ENCODE data around the gene FN1. TPM values are rescaled to one million over a fixed set of nuclear protein-coding genes. Genes with fewer than 3 reads are reported as not detected.

FN1 gene
- total RNA-seq, 1 experiment from 2014 or later: 102 TPM

DNA sequence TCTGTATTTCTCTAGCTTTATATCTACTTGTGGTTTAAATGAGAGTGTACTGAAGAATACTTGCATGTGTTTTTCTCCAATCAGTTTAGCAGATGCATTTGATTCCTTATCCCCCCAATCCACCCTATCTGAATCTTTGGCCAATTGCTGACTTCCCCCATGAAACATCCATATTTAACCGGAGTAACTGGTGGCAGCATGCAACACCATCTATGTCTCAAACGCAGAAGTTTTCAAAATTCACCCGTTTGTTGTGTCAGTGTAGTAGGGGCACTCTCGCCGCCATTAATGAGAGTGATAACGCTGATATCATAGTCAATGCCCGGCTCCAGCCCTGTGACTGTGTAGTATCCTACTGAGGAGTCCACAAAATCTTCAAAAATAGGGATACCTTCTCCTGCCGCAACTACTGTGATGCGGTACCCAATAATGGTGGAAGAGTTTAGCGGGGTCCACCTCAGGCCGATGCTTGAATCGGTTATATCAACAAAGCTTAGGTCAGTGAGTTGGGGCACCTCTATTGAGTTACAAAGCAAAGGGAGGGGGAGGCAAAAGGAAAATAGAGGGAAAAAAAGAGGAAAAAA lies 43.1 kb downstream of the FN1 start:
- Mint-ChIP-seq H3K4me3 (no peak overlapping the region), H3K9me3 (no peaks in the 10 kb centered on the region; the same call in 1 of the 2 replicates), H3K27ac (no peak overlapping the region), H3K36me3 (peaks cover 60% of the 10 kb centered on the region), H3K4me1 (peaks cover 22% of the 10 kb centered on the region), H3K27me3 (ENCODE audit: low read depth) (no peaks in the 10 kb centered on the region)
- ChIA-PET CTCF (no interaction called here), POLR2A (no interaction called here)
- TF ChIP-seq, protein P1, sequence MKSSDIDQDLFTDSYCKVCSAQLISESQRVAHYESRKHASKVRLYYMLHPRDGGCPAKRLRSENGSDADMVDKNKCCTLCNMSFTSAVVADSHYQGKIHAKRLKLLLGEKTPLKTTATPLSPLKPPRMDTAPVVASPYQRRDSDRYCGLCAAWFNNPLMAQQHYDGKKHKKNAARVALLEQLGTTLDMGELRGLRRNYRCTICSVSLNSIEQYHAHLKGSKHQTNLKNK (CRISPR knock-in tag; IDR thresholded peaks at IDR 0.05): no peak
- no peak for TF ChIP-seq NFE2L1 (CRISPR knock-in tag; IDR thresholded peaks at IDR 0.05)
- TF ChIP-seq IRF2 (CRISPR knock-in tag; IDR thresholded peaks at IDR 0.05; ENCODE audit: borderline replicate concordance, low read depth): no peak
- no peak for TF ChIP-seq TCF7 (CRISPR knock-in tag; IDR thresholded peaks at IDR 0.05; ENCODE audit: low read depth)
- TF ChIP-seq, protein P2, sequence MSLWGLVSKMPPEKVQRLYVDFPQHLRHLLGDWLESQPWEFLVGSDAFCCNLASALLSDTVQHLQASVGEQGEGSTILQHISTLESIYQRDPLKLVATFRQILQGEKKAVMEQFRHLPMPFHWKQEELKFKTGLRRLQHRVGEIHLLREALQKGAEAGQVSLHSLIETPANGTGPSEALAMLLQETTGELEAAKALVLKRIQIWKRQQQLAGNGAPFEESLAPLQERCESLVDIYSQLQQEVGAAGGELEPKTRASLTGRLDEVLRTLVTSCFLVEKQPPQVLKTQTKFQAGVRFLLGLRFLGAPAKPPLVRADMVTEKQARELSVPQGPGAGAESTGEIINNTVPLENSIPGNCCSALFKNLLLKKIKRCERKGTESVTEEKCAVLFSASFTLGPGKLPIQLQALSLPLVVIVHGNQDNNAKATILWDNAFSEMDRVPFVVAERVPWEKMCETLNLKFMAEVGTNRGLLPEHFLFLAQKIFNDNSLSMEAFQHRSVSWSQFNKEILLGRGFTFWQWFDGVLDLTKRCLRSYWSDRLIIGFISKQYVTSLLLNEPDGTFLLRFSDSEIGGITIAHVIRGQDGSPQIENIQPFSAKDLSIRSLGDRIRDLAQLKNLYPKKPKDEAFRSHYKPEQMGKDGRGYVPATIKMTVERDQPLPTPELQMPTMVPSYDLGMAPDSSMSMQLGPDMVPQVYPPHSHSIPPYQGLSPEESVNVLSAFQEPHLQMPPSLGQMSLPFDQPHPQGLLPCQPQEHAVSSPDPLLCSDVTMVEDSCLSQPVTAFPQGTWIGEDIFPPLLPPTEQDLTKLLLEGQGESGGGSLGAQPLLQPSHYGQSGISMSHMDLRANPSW (CRISPR knock-in tag; conservative IDR thresholded peaks at IDR 0.05; ENCODE audit: low read depth): no peak
- TF ChIP-seq HMGA2 (CRISPR knock-in tag; IDR thresholded peaks at IDR 0.05): no peak
- TF ChIP-seq, protein P3, sequence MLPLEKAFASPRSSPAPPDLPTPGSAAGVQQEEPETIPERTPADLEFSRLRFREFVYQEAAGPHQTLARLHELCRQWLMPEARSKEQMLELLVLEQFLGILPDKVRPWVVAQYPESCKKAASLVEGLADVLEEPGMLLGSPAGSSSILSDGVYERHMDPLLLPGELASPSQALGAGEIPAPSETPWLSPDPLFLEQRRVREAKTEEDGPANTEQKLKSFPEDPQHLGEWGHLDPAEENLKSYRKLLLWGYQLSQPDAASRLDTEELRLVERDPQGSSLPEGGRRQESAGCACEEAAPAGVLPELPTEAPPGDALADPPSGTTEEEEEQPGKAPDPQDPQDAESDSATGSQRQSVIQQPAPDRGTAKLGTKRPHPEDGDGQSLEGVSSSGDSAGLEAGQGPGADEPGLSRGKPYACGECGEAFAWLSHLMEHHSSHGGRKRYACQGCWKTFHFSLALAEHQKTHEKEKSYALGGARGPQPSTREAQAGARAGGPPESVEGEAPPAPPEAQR (CRISPR knock-in tag; IDR thresholded peaks at IDR 0.05): no peak
- TF ChIP-seq GTF2I (CRISPR knock-in tag; conservative IDR thresholded peaks at IDR 0.05): no peak
- TF ChIP-seq, protein P4, sequence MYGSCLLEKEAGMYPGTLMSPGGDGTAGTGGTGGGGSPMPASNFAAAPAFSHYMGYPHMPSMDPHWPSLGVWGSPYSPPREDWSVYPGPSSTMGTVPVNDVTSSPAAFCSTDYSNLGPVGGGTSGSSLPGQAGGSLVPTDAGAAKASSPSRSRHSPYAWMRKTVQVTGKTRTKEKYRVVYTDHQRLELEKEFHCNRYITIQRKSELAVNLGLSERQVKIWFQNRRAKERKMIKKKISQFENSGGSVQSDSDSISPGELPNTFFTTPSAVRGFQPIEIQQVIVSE (CRISPR knock-in tag; IDR thresholded peaks at IDR 0.05; ENCODE audit: borderline replicate concordance): no peak
- no peak for TF ChIP-seq KAT7 (CRISPR knock-in tag; IDR thresholded peaks at IDR 0.05; ENCODE audit: borderline replicate concordance)
- no peak for TF ChIP-seq FOXP1 (CRISPR knock-in tag; IDR thresholded peaks at IDR 0.05; ENCODE audit: borderline replicate concordance)
- TF ChIP-seq ESRRA (CRISPR knock-in tag; IDR thresholded peaks at IDR 0.05; ENCODE audit: borderline replicate concordance): no peak
- no peak for TF ChIP-seq GRHL2 (CRISPR knock-in tag; IDR thresholded peaks at IDR 0.05; ENCODE audit: insufficient replicate concordance, severe bottlenecking)
- TF ChIP-seq PRRX2 (CRISPR knock-in tag; IDR thresholded peaks at IDR 0.05): no peak
- TF ChIP-seq NR3C1 (CRISPR knock-in tag; conservative IDR thresholded peaks at IDR 0.05; ENCODE audit: low read depth): no peak
- no peak for TF ChIP-seq ZBTB21 (CRISPR knock-in tag; IDR thresholded peaks at IDR 0.05; ENCODE audit: borderline replicate concordance)
- no peak for TF ChIP-seq ZNF121 (CRISPR knock-in tag; IDR thresholded peaks at IDR 0.05)
- ATAC-seq: no peak
- no peak for DNase-seq (ENCODE audit: low spot score)

DNA sequence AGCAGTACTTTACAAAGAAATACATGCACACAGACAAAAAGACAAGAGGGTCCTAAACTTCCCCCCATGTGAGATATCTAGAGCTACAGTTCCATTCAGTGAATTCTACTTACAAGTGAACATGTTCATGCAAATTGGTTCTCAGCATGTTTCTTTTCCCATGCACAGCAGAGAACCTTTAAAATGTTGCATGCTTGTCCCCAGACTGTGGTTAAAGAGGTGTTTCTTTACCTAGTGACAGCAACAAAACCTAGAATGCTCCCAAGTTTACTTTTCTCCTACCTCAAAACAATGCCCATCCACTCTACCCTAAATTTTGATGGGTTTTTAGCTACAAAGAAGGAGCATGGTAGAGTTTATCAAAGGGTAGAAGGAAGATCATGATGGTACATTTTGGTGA lies 43.7 kb downstream of the FN1 start:
- H3K4me3 Mint-ChIP-seq: no peak overlapping the region
- POLR2A ChIA-PET: interaction anchor here (0.6 kb wide), 1 partner anchor 529 kb away, joined by 5 read pairs; no protein-coding TSS in a partner anchor
- no peak overlapping the region for H3K27ac Mint-ChIP-seq
- no peak for DNase-seq (ENCODE audit: low spot score)
- peaks cover 59% of the 10 kb centered on the region for H3K36me3 Mint-ChIP-seq
- CTCF ChIA-PET: no interaction called here
- no peaks in the 10 kb centered on the region; the same call in 1 of the 2 replicates for H3K9me3 Mint-ChIP-seq
- H3K4me1 Mint-ChIP-seq: peaks cover 20% of the 10 kb centered on the region
- H3K27me3 Mint-ChIP-seq (ENCODE audit: low read depth): no peaks in the 10 kb centered on the region
- ATAC-seq: no peak
- TF ChIP-seq, protein P5, sequence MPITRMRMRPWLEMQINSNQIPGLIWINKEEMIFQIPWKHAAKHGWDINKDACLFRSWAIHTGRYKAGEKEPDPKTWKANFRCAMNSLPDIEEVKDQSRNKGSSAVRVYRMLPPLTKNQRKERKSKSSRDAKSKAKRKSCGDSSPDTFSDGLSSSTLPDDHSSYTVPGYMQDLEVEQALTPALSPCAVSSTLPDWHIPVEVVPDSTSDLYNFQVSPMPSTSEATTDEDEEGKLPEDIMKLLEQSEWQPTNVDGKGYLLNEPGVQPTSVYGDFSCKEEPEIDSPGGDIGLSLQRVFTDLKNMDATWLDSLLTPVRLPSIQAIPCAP (CRISPR knock-in tag; IDR thresholded peaks at IDR 0.05): no peak
- TF ChIP-seq, protein P6, sequence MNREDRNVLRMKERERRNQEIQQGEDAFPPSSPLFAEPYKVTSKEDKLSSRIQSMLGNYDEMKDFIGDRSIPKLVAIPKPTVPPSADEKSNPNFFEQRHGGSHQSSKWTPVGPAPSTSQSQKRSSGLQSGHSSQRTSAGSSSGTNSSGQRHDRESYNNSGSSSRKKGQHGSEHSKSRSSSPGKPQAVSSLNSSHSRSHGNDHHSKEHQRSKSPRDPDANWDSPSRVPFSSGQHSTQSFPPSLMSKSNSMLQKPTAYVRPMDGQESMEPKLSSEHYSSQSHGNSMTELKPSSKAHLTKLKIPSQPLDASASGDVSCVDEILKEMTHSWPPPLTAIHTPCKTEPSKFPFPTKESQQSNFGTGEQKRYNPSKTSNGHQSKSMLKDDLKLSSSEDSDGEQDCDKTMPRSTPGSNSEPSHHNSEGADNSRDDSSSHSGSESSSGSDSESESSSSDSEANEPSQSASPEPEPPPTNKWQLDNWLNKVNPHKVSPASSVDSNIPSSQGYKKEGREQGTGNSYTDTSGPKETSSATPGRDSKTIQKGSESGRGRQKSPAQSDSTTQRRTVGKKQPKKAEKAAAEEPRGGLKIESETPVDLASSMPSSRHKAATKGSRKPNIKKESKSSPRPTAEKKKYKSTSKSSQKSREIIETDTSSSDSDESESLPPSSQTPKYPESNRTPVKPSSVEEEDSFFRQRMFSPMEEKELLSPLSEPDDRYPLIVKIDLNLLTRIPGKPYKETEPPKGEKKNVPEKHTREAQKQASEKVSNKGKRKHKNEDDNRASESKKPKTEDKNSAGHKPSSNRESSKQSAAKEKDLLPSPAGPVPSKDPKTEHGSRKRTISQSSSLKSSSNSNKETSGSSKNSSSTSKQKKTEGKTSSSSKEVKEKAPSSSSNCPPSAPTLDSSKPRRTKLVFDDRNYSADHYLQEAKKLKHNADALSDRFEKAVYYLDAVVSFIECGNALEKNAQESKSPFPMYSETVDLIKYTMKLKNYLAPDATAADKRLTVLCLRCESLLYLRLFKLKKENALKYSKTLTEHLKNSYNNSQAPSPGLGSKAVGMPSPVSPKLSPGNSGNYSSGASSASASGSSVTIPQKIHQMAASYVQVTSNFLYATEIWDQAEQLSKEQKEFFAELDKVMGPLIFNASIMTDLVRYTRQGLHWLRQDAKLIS (CRISPR knock-in tag; IDR thresholded peaks at IDR 0.05; ENCODE audit: borderline replicate concordance): no peak
- TF ChIP-seq ZNF416 (CRISPR knock-in tag; IDR thresholded peaks at IDR 0.05): no peak
- TF ChIP-seq, protein P7, sequence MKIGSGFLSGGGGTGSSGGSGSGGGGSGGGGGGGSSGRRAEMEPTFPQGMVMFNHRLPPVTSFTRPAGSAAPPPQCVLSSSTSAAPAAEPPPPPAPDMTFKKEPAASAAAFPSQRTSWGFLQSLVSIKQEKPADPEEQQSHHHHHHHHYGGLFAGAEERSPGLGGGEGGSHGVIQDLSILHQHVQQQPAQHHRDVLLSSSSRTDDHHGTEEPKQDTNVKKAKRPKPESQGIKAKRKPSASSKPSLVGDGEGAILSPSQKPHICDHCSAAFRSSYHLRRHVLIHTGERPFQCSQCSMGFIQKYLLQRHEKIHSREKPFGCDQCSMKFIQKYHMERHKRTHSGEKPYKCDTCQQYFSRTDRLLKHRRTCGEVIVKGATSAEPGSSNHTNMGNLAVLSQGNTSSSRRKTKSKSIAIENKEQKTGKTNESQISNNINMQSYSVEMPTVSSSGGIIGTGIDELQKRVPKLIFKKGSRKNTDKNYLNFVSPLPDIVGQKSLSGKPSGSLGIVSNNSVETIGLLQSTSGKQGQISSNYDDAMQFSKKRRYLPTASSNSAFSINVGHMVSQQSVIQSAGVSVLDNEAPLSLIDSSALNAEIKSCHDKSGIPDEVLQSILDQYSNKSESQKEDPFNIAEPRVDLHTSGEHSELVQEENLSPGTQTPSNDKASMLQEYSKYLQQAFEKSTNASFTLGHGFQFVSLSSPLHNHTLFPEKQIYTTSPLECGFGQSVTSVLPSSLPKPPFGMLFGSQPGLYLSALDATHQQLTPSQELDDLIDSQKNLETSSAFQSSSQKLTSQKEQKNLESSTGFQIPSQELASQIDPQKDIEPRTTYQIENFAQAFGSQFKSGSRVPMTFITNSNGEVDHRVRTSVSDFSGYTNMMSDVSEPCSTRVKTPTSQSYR (CRISPR knock-in tag; IDR thresholded peaks at IDR 0.05): no peak

Measured in WTC11 (cell line).